ENCODE data around the gene SPG11. TPM values are rescaled to one million over a fixed set of nuclear protein-coding genes. Genes with fewer than 3 reads are reported as not detected.
A peak's percentile ranks its signal among the peaks of the same experiment; 100 is the strongest.

SPG11 gene
- total RNA-seq, 2 donors from 2014 or later: 60.2 to 61.6 TPM

- Histone ChIP-seq H3K9ac (ENCODE audit: extremely low read depth, low read length, poor library complexity, severe bottlenecking) (no peak overlapping the region), H3K9me3 (ENCODE audit: control insufficient read depth, low read length) (no peaks in the 10 kb centered on the region), H3K4me1 (ENCODE audit: control insufficient read depth, insufficient read depth, low read length) (no peaks in the 10 kb centered on the region), H3K27ac (ENCODE audit: low read depth, low read length) (no peak overlapping the region), H3K36me3 (ENCODE audit: control insufficient read depth, insufficient read depth, low read length) (peaks cover 70% of the 10 kb centered on the region), H3K4me3 (ENCODE audit: low read length) (no peak overlapping the region), H3K27me3 (ENCODE audit: control insufficient read depth, insufficient read depth, low read length, poor library complexity, severe bottlenecking) (no peaks in the 10 kb centered on the region)
- Mint-ChIP-seq H3K4me3 (no peak overlapping the region), H3K27ac (no peak overlapping the region), H3K36me3 (ENCODE audit: low read depth) (peaks cover 63% of the 10 kb centered on the region), H3K27me3 (ENCODE audit: insufficient read depth) (no peaks in the 10 kb centered on the region), H3K4me1 (no peaks in the 10 kb centered on the region), H3K9me3 (no peaks in the 10 kb centered on the region)
- TF ChIP-seq CTCF (conservative IDR thresholded peaks at IDR 0.05): no peak
- 95 to 100% methylated on average over 1 of the region's 1 CpG for WGBS, 2 experiments (ENCODE audit: insufficient coverage in 1 of 2, insufficient read length in 1 of 2)
- DNase-seq: no peak
Measured at GRCh38 chr15:44606740-44607139, 56.7 kb downstream of the SPG11 start.

GRCh38 chr15:44603126-44603525 is 60.3 kb downstream of the SPG11 start:
- H3K4me3 ChIP-seq (ENCODE audit: low read length): no peak overlapping the region
- H3K36me3 ChIP-seq (ENCODE audit: control insufficient read depth, insufficient read depth, low read length): peaks cover 55% of the 10 kb centered on the region
- no peak overlapping the region for H3K27ac ChIP-seq (ENCODE audit: low read depth, low read length)
- Mint-ChIP-seq H3K27ac (no peak overlapping the region), H3K4me1 (peaks cover 9% of the 10 kb centered on the region), H3K27me3 (ENCODE audit: insufficient read depth) (no peaks in the 10 kb centered on the region), H3K36me3 (ENCODE audit: low read depth) (peaks cover 49% of the 10 kb centered on the region), H3K4me3 (no peak overlapping the region), H3K9me3 (no peaks in the 10 kb centered on the region)
- H3K9me3 ChIP-seq (ENCODE audit: control insufficient read depth, low read length): no peaks in the 10 kb centered on the region
- H3K27me3 ChIP-seq (ENCODE audit: control insufficient read depth, insufficient read depth, low read length, poor library complexity, severe bottlenecking): no peaks in the 10 kb centered on the region
- H3K4me1 ChIP-seq (ENCODE audit: control insufficient read depth, insufficient read depth, low read length): peaks cover 5% of the 10 kb centered on the region
- no peak for TF ChIP-seq CTCF (conservative IDR thresholded peaks at IDR 0.05)
- H3K9ac ChIP-seq (ENCODE audit: extremely low read depth, low read length, poor library complexity, severe bottlenecking): no peak overlapping the region
- 71 to 95% methylated on average over 1 to 2 of the region's 2 CpGs for WGBS, 2 experiments (ENCODE audit: insufficient coverage in 1 of 2, insufficient read length in 1 of 2)
- no peak for DNase-seq

DNA sequence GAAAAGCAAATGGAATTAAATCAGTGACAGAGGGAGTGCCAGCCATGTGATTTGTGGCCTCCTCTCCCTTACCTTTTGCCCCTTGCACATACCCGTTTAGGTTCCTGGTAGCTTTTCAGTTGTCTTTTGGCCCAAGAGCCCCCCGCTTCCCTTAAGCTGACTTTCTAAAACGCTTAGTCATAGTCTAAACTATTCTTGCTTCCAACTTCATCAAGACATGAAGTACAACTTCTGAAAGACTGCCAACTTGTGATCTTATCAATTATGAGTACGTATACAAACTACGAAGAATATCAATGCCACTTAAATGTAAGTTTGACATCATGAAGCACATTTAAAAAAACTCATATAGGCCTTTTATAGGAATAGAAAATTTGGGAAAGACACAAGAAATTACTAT is 64.6 kb downstream of the SPG11 start:
- Mint-ChIP-seq H3K27ac (peak overlapping the region; percentile 75), H3K27me3 (ENCODE audit: insufficient read depth) (no peaks in the 10 kb centered on the region), H3K4me1 (peaks cover 17% of the 10 kb centered on the region), H3K4me3 (no peak overlapping the region), H3K9me3 (no peaks in the 10 kb centered on the region), H3K36me3 (ENCODE audit: low read depth) (peaks cover 56% of the 10 kb centered on the region)
- no peak overlapping the region for H3K4me3 ChIP-seq (ENCODE audit: low read length)
- no peak for TF ChIP-seq CTCF (conservative IDR thresholded peaks at IDR 0.05)
- peaks cover 46% of the 10 kb centered on the region for H3K36me3 ChIP-seq (ENCODE audit: control insufficient read depth, insufficient read depth, low read length)
- WGBS, 2 experiments (ENCODE audit: insufficient coverage in 1 of 2, insufficient read length in 1 of 2): 94% methylated on average over 3 to 5 of the region's 5 CpGs
- no peaks in the 10 kb centered on the region for H3K27me3 ChIP-seq (ENCODE audit: control insufficient read depth, insufficient read depth, low read length, poor library complexity, severe bottlenecking)
- H3K4me1 ChIP-seq (ENCODE audit: control insufficient read depth, insufficient read depth, low read length): peaks cover 8% of the 10 kb centered on the region
- H3K27ac ChIP-seq (ENCODE audit: low read depth, low read length): no peak overlapping the region
- H3K9ac ChIP-seq (ENCODE audit: extremely low read depth, low read length, poor library complexity, severe bottlenecking): no peak overlapping the region
- no peak for DNase-seq
- no peaks in the 10 kb centered on the region for H3K9me3 ChIP-seq (ENCODE audit: control insufficient read depth, low read length)
